Smooth muscle cell (in vitro differentiated cells): Measurements from ENCODE around the gene MRFAP1. TPM values are rescaled to one million over a fixed set of nuclear protein-coding genes. Genes with fewer than 3 reads are reported as not detected.

Source experiments
- DNase-seq: peaks from one replicate; lab custom pipeline; 2025; ENCODE audit not compliant: unreplicated experiment; lab: John Stamatoyannopoulos, UW
- H2AFZ ChIP-seq: fragments of 200-600 bp; sonication (generic); 2 replicates; pipeline ENCODE4 v1.6.0; 2016; ENCODE audit warnings: antibody characterized with exemption, low read depth, mild to moderate bottlenecking
- H3F3A ChIP-seq: fragments of 200-600 bp; sonication (generic); 2 replicates; pipeline ENCODE4 v1.6.0; 2017; ENCODE audit warnings: antibody characterized with exemption, low read depth
- H3K27ac ChIP-seq: fragments of 200-600 bp; sonication (generic); 2 replicates; pipeline ENCODE4 v1.5.1; 2016; ENCODE audit warnings: low read depth, mild to moderate bottlenecking
- H3K27me3 ChIP-seq: fragments of 200-600 bp; sonication (generic); 2 replicates; pipeline ENCODE4 v1.6.1; 2016; ENCODE audit warnings: low read depth, mild to moderate bottlenecking
- H3K36me3 ChIP-seq: fragments of 200-600 bp; sonication (generic); 2 replicates; pipeline ENCODE4 v1.5.1; 2016; ENCODE audit warnings: low read depth
- H3K4me1 ChIP-seq: fragments of 200-600 bp; sonication (generic); 2 replicates; pipeline ENCODE4 v1.5.1; 2016; ENCODE audit warnings: low read depth
- H3K4me2 ChIP-seq: fragments of 200-600 bp; sonication (generic); 2 replicates; pipeline ENCODE4 v1.6.0; 2016; ENCODE audit warnings: mild to moderate bottlenecking
- H3K4me3 ChIP-seq: fragments of 200-600 bp; sonication (generic); 2 replicates; pipeline ENCODE4 v1.5.1; 2016; ENCODE audit warnings: mild to moderate bottlenecking
- H3K79me2 ChIP-seq: fragments of 200-600 bp; sonication (generic); 2 replicates; pipeline ENCODE4 v1.6.0; 2016; ENCODE audit warnings: low read depth, mild to moderate bottlenecking
- H3K9ac ChIP-seq: fragments of 200-600 bp; sonication (generic); 2 replicates; pipeline ENCODE4 v1.6.0; 2016; ENCODE audit warnings: low read depth
- H3K9me3 ChIP-seq: fragments of 200-600 bp; sonication (generic); replicated peaks from 2 replicates; pipeline ENCODE4 v1.5.1; 2016; ENCODE audit warnings: low read depth
- H4K20me1 ChIP-seq: fragments of 200-600 bp; sonication (generic); 2 replicates; pipeline ENCODE4 v1.6.0; 2016; ENCODE audit warnings: low read depth
- CTCF ChIP-seq: fragments of 200-600 bp; sonication (generic); IDR thresholded peaks from 2 replicates; pipeline ENCODE4 v1.5.1; 2017; ENCODE audit warnings: borderline replicate concordance, mild to moderate bottlenecking, antibody characterized with exemption; ENCODE audit not compliant: insufficient read depth, poor library complexity, severe bottlenecking
- WGBS: methylation state at CpG from one replicate; pipeline ENCODE4 v1.1.7; 2016; ENCODE audit warnings: low lambda C conversion rate; 5-methylcytosine and 5-hydroxymethylcytosine counted together
- polyA plus RNA-seq: library from polyadenylated mRNA; unstranded; fragments of >200 nt; fragmentation: Nextera tagmentation; extraction: Ambion mirVana; gene quantifications from 2 replicates; pipeline ENCODE4 v1.2.1, GENCODE V29; 2016
- total RNA-seq: library from RNA; depleted of rRNA; stranded (reverse); fragments of >200 nt; gene quantifications from 2 replicates; pipeline ENCODE4 v1.2.3, GENCODE V29; 2014

MRFAP1 gene
- total and polyA plus RNA-seq, 2 experiments from 2014 or later, result 165 to 206 TPM

DNA sequence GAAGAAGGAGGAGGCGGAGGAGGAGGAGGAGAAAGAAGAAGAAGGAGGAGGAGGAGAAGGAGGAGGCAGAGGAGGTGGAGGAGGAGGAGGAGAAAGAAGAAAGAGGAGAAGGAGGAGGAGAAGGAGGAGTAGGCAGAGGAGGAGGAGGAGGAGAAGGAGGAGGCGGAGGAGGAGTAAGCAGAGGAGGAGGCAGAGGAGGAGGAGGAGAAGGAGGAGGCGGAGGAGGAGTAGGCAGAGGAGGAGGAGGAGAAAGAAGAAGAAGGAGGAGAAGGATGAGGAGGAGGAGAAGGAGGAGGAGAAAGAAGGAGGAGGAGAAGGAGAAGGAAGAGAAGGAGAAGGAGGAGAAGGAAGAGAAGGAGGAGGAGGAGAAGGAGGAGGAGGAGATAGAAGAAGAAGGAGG, 19.9 kb downstream of the MRFAP1 start:
- no peaks in the 10 kb centered on the region for H3K27me3 ChIP-seq
- no peak overlapping the region for H3K4me2 ChIP-seq
- no peaks in the 10 kb centered on the region for H3K9me3 ChIP-seq
- no peak overlapping the region for H3K9ac ChIP-seq
- WGBS, result 90% methylated on average over 2 of the region's 3 CpGs
- H4K20me1 ChIP-seq, result no peaks in the 10 kb centered on the region
- H2AFZ ChIP-seq, result no peak overlapping the region
- H3F3A ChIP-seq, result no peaks in the 10 kb centered on the region
- no peaks in the 10 kb centered on the region for H3K79me2 ChIP-seq
- no peaks in the 10 kb centered on the region for H3K36me3 ChIP-seq
- no peaks in the 10 kb centered on the region for H3K4me1 ChIP-seq
- no peak for TF ChIP-seq CTCF
- no peak overlapping the region for H3K4me3 ChIP-seq
- DNase-seq, result no peak
- no peak overlapping the region for H3K27ac ChIP-seq

- no peaks in the 10 kb centered on the region for H3K9me3 ChIP-seq
- 89% methylated on average over 3 of the region's 3 CpGs for WGBS
- no peak overlapping the region for H2AFZ ChIP-seq
- no peak overlapping the region for H3K9ac ChIP-seq
- TF ChIP-seq CTCF, result no peak
- no peaks in the 10 kb centered on the region for H4K20me1 ChIP-seq
- H3K36me3 ChIP-seq, result no peaks in the 10 kb centered on the region
- no peak overlapping the region for H3K4me2 ChIP-seq
- no peak overlapping the region for H3K27ac ChIP-seq
- H3F3A ChIP-seq, result no peaks in the 10 kb centered on the region
- H3K4me3 ChIP-seq, result no peak overlapping the region
- no peak for DNase-seq
- H3K27me3 ChIP-seq, result no peaks in the 10 kb centered on the region
- no peaks in the 10 kb centered on the region for H3K79me2 ChIP-seq
- no peaks in the 10 kb centered on the region for H3K4me1 ChIP-seq
These were observed 22.1 kb downstream of the MRFAP1 start for GRCh38 chr4:6662591-6662990.

GRCh38 chr4:6663596-6664393, 23.3 kb downstream of the MRFAP1 start:
- no peak overlapping the region for H3K4me2 ChIP-seq

More at GRCh38 chr4:6663596-6664393, 23.3 kb downstream of the MRFAP1 start:
- Histone ChIP-seq H3K27ac (no peak overlapping the region), H2AFZ (no peak overlapping the region), H3K27me3 (no peaks in the 10 kb centered on the region), H3K79me2 (no peaks in the 10 kb centered on the region), H3K4me1 (no peaks in the 10 kb centered on the region), H4K20me1 (no peaks in the 10 kb centered on the region), H3K36me3 (no peaks in the 10 kb centered on the region), H3K4me3 (no peak overlapping the region), H3K9ac (no peak overlapping the region), H3F3A (no peaks in the 10 kb centered on the region), H3K9me3 (no peaks in the 10 kb centered on the region)
- no peak for DNase-seq
- WGBS, result 95% methylated on average over 36 of the region's 55 CpGs
- TF ChIP-seq CTCF, result no peak
